Spleen (tissue), 7 donors: ENCODE results near the gene IGHMBP2.

Experiments used
- CTCF ChIP-seq, 11 experiments: fragments of 200-600 bp in 7 of 11; fragments of 450-650 bp in 4 of 11; sonication (generic) in 4 of 11; IDR thresholded peaks in 8 of 11; conservative IDR thresholded peaks in 3 of 11; 1 replicate in 7 of 11; 2 replicates in 4 of 11; pipeline versions ENCODE4 v1.4.0 to v1.8.0; 2016 to 2021; ENCODE audit warnings: antibody characterized with exemption in 11 of 11, inconsistent platforms in 4 of 11, mild to moderate bottlenecking in 1 of 11
- POLR2A ChIP-seq, 3 donors: fragments of 450-650 bp; IDR thresholded peaks; one replicate each; pipeline ENCODE4 v1.5.1; 2017; ENCODE audit warnings: antibody characterized with exemption in 3 of 3, mild to moderate bottlenecking in 1 of 3
- POLR2AphosphoS5 ChIP-seq, 3 donors: sonication (generic); formaldehyde crosslinking; IDR thresholded peaks; one replicate each; pipeline ENCODE4 v1.5.1; 2017; ENCODE audit warnings: antibody characterized with exemption in 3 of 3
- donor health status: DM: no; HTN: no; CAD: no; lungs with moderate emphysema.
- donor health status: DM: no; HTN: no; CAD: no.
- donor health status: DM: no; HTN: no; CAD: no.

GRCh38 chr11:68890490-68891231 lies 13.0 kb upstream of the IGHMBP2 start:
- TF ChIP-seq CTCF (IDR thresholded peaks at IDR 0.05 in 8 of 11, conservative IDR thresholded peaks at IDR 0.05 in 3 of 11) (no peak), POLR2A (IDR thresholded peaks at IDR 0.05) (no peak), POLR2AphosphoS5 (IDR thresholded peaks at IDR 0.05) (peak in 1 of 3 donors; percentile 22)
